ENCODE measurements around the gene ST3GAL3. TPM values are rescaled to one million over a fixed set of nuclear protein-coding genes. Genes with fewer than 3 reads are reported as not detected.

The ST3GAL3 gene
- total RNA-seq, 1 experiment from 2014 or later: 20.0 TPM

DNA sequence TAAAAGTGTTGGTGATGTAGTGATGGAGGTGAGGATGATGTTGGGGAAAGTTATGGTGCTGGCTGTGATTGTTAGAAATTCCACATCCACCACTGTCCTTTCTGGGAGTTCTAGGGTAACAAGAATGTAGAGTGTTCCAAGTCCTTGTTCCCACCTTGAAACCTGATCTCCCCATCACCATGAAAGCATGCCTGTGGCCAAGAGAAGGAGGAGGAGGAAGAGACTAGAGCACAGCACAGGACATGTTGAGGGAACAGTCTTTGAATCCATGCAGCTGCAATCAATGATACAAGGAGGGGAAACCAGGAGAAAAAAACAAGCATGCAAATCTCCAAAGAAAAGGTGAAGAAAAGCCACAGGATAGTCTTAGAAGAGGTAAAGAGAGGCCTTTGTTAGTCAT is 180.4 kb downstream of the ST3GAL3 start:
- Mint-ChIP-seq H3K27me3 (ENCODE audit: unreplicated experiment) (no peaks in the 10 kb centered on the region), H3K4me1 (ENCODE audit: low read depth, unreplicated experiment) (no peaks in the 10 kb centered on the region), H3K4me3 (ENCODE audit: low read depth, unreplicated experiment) (no peak overlapping the region), H3K9me3 (ENCODE audit: low read depth, unreplicated experiment) (no peaks in the 10 kb centered on the region), H3K27ac (ENCODE audit: unreplicated experiment) (no peak overlapping the region), H3K36me3 (ENCODE audit: insufficient read depth, unreplicated experiment) (no peaks in the 10 kb centered on the region)
- TF ChIP-seq, protein P1, sequence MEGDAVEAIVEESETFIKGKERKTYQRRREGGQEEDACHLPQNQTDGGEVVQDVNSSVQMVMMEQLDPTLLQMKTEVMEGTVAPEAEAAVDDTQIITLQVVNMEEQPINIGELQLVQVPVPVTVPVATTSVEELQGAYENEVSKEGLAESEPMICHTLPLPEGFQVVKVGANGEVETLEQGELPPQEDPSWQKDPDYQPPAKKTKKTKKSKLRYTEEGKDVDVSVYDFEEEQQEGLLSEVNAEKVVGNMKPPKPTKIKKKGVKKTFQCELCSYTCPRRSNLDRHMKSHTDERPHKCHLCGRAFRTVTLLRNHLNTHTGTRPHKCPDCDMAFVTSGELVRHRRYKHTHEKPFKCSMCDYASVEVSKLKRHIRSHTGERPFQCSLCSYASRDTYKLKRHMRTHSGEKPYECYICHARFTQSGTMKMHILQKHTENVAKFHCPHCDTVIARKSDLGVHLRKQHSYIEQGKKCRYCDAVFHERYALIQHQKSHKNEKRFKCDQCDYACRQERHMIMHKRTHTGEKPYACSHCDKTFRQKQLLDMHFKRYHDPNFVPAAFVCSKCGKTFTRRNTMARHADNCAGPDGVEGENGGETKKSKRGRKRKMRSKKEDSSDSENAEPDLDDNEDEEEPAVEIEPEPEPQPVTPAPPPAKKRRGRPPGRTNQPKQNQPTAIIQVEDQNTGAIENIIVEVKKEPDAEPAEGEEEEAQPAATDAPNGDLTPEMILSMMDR (IDR thresholded peaks at IDR 0.05; ENCODE audit: unreplicated experiment): no peak
- no TSS peak for BruUV-seq (replicated peaks)
- CTCF ChIA-PET: no interaction called here
- intact Hi-C loops (cut with micrococcal nuclease; ENCODE audit: unreplicated experiment): no loop called here
- DNase-seq: no peak

DNA sequence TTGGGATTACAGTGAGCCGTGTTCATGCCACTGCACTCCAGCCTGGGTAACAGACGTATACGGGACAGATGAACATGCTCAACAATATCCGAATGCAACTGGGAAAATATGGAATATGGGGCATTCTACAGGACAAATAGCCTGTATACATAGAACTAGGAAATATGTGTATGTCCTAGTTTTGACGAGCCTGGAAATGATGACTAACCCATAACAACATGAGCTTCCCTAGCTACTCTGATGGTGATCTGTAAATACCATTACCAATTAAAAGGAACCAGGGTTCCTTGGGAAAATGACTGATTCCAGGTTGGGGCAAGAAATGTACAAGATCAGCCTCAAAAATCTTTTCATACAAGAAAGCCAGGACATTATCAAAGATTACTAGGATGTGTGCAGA is 183.5 kb downstream of the ST3GAL3 start:
- H3K27ac Mint-ChIP-seq (ENCODE audit: unreplicated experiment): no peak overlapping the region
- no peak overlapping the region for H3K4me3 Mint-ChIP-seq (ENCODE audit: low read depth, unreplicated experiment)
- no TSS peak for BruUV-seq (replicated peaks)
- no peaks in the 10 kb centered on the region for H3K27me3 Mint-ChIP-seq (ENCODE audit: unreplicated experiment)
- H3K4me1 Mint-ChIP-seq (ENCODE audit: low read depth, unreplicated experiment): no peaks in the 10 kb centered on the region
- intact Hi-C loops (cut with micrococcal nuclease; ENCODE audit: unreplicated experiment): no loop called here
- TF ChIP-seq, protein P1 (IDR thresholded peaks at IDR 0.05; ENCODE audit: unreplicated experiment): no peak
- CTCF ChIA-PET: interaction anchor here (1.1 kb wide), 1 partner anchor 10 kb away, joined by 3 read pairs; no protein-coding TSS in a partner anchor
- no peak for DNase-seq
- no peaks in the 10 kb centered on the region for H3K36me3 Mint-ChIP-seq (ENCODE audit: insufficient read depth, unreplicated experiment)
- H3K9me3 Mint-ChIP-seq (ENCODE audit: low read depth, unreplicated experiment): no peaks in the 10 kb centered on the region

DNA sequence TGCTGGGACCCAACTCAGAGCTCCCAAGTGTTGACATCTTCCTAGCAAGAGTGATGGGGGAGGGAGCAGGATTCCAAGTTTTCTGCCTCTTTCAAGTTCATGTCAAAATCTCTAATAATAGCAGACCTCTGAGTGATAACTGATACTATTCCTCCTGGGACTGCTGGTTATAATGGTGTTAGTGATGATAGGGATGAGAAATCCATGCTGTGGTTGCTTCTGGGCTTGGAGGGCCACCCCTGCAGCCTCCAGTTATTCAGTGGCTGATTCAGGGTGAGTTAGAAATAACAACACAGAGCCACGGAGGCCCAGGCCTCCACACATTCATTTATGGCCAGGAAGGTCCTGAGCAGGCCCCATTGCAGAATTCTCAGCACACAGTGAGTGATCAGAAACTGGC is 185.7 kb downstream of the ST3GAL3 start:
- DNase-seq: no peak
- Mint-ChIP-seq H3K4me3 (ENCODE audit: low read depth, unreplicated experiment) (no peak overlapping the region), H3K27ac (ENCODE audit: unreplicated experiment) (no peak overlapping the region), H3K27me3 (ENCODE audit: unreplicated experiment) (no peaks in the 10 kb centered on the region), H3K36me3 (ENCODE audit: insufficient read depth, unreplicated experiment) (no peaks in the 10 kb centered on the region), H3K9me3 (ENCODE audit: low read depth, unreplicated experiment) (no peaks in the 10 kb centered on the region), H3K4me1 (ENCODE audit: low read depth, unreplicated experiment) (no peaks in the 10 kb centered on the region)
- no TSS peak for BruUV-seq (replicated peaks)
- intact Hi-C loops (cut with micrococcal nuclease; ENCODE audit: unreplicated experiment): no loop called here
- TF ChIP-seq, protein P1 (IDR thresholded peaks at IDR 0.05; ENCODE audit: unreplicated experiment): no peak
- CTCF ChIA-PET: no interaction called here

DNA sequence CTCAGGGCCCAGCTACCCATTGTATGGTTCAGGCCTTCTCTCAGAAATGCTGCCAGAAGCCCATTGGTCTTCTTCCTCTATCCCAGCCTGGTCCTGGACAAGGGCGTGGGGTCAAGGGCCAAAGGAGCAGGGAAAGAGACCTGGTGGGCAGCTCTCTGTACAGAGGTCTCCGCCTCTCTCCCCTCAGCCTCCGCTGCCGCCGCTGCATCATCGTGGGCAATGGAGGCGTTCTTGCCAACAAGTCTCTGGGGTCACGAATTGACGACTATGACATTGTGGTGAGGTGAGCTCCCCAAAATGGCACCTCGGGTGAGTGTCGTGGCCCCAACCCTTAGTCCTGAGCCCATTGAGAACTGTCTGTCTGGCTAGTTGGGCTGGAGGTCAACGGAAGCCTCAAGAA is 191.6 kb downstream of the ST3GAL3 start:
- no peaks in the 10 kb centered on the region for H3K4me1 Mint-ChIP-seq (ENCODE audit: low read depth, unreplicated experiment)
- DNase-seq: no peak
- no TSS peak for BruUV-seq (replicated peaks)
- CTCF ChIA-PET: no interaction called here
- no peaks in the 10 kb centered on the region for H3K36me3 Mint-ChIP-seq (ENCODE audit: insufficient read depth, unreplicated experiment)
- H3K27ac Mint-ChIP-seq (ENCODE audit: unreplicated experiment): no peak overlapping the region
- no peak overlapping the region for H3K4me3 Mint-ChIP-seq (ENCODE audit: low read depth, unreplicated experiment)
- intact Hi-C loops (cut with micrococcal nuclease; ENCODE audit: unreplicated experiment): no loop called here
- no peaks in the 10 kb centered on the region for H3K27me3 Mint-ChIP-seq (ENCODE audit: unreplicated experiment)
- TF ChIP-seq, protein P1 (IDR thresholded peaks at IDR 0.05; ENCODE audit: unreplicated experiment): no peak
- no peaks in the 10 kb centered on the region for H3K9me3 Mint-ChIP-seq (ENCODE audit: low read depth, unreplicated experiment)
